Rectal smooth muscle tissue (tissue), 1 donor: ENCODE measurements around the gene HSPA12A.

Experiments used
- H3K27ac ChIP-seq: one replicate; pipeline ENCODE4 v1.7.0; 2013; ENCODE audit warnings: low read depth, low read length, inconsistent platforms
- H3K27me3 ChIP-seq: one replicate; pipeline ENCODE4 v1.7.0; 2013; ENCODE audit warnings: low read length; ENCODE audit not compliant: control insufficient read depth, insufficient read depth
- H3K36me3 ChIP-seq: one replicate; pipeline ENCODE4 v1.7.0; 2013; ENCODE audit warnings: low read length; ENCODE audit not compliant: control insufficient read depth, insufficient read depth
- H3K4me1 ChIP-seq: one replicate; pipeline ENCODE4 v1.7.0; 2013; ENCODE audit warnings: low read length; ENCODE audit not compliant: control insufficient read depth, insufficient read depth
- H3K4me3 ChIP-seq: one replicate; pipeline ENCODE4 v1.7.0; 2013; ENCODE audit warnings: low read length
- H3K9ac ChIP-seq: one replicate; pipeline ENCODE4 v1.7.0; 2013; ENCODE audit warnings: low read length

Gene HSPA12A

GRCh38 chr10:116659049-116659670 is 83.2 kb downstream of the HSPA12A start:
- H3K4me1 ChIP-seq = no peaks in the 10 kb centered on the region
- H3K27me3 ChIP-seq = no peaks in the 10 kb centered on the region
- no peak overlapping the region for H3K27ac ChIP-seq
- H3K9ac ChIP-seq = no peak overlapping the region
- no peaks in the 10 kb centered on the region for H3K36me3 ChIP-seq
- no peak overlapping the region for H3K4me3 ChIP-seq

GRCh38 chr10:116657863-116658551 is 84.4 kb downstream of the HSPA12A start:
- Histone ChIP-seq H3K4me3 (no peak overlapping the region), H3K9ac (no peak overlapping the region), H3K27ac (no peak overlapping the region), H3K36me3 (no peaks in the 10 kb centered on the region), H3K27me3 (no peaks in the 10 kb centered on the region), H3K4me1 (no peaks in the 10 kb centered on the region)

- Histone ChIP-seq H3K27ac (no peak overlapping the region), H3K27me3 (no peaks in the 10 kb centered on the region), H3K4me1 (no peaks in the 10 kb centered on the region), H3K4me3 (no peak overlapping the region), H3K9ac (no peak overlapping the region), H3K36me3 (no peaks in the 10 kb centered on the region)
These were observed 86.3 kb downstream of the HSPA12A start for GRCh38 chr10:116656044-116656443.

- Histone ChIP-seq H3K36me3 (no peaks in the 10 kb centered on the region), H3K9ac (no peak overlapping the region), H3K27me3 (no peaks in the 10 kb centered on the region), H3K27ac (no peak overlapping the region), H3K4me1 (no peaks in the 10 kb centered on the region), H3K4me3 (no peak overlapping the region)
These were observed 86.8 kb downstream of the HSPA12A start for GRCh38 chr10:116655568-116655967.

GRCh38 chr10:116654816-116655215 is 87.5 kb downstream of the HSPA12A start:
- no peak overlapping the region for H3K27ac ChIP-seq

GRCh38 chr10:116653885-116654284 is 88.5 kb downstream of the HSPA12A start:
- H3K4me3 ChIP-seq = no peak overlapping the region

More at GRCh38 chr10:116654816-116655215, 87.5 kb downstream of the HSPA12A start:
- Histone ChIP-seq H3K27me3 (no peaks in the 10 kb centered on the region), H3K36me3 (no peaks in the 10 kb centered on the region), H3K4me1 (no peaks in the 10 kb centered on the region), H3K4me3 (no peak overlapping the region), H3K9ac (no peak overlapping the region)

GRCh38 chr10:116648903-116649302 is 93.5 kb downstream of the HSPA12A start:
- Histone ChIP-seq H3K27me3 (no peaks in the 10 kb centered on the region), H3K4me3 (no peak overlapping the region), H3K36me3 (no peaks in the 10 kb centered on the region), H3K9ac (no peak overlapping the region), H3K4me1 (no peaks in the 10 kb centered on the region), H3K27ac (no peak overlapping the region)

More at GRCh38 chr10:116653885-116654284, 88.5 kb downstream of the HSPA12A start:
- no peaks in the 10 kb centered on the region for H3K36me3 ChIP-seq
- no peak overlapping the region for H3K9ac ChIP-seq
- no peaks in the 10 kb centered on the region for H3K27me3 ChIP-seq
- no peaks in the 10 kb centered on the region for H3K4me1 ChIP-seq
- H3K27ac ChIP-seq = no peak overlapping the region

GRCh38 chr10:116646502-116646901 is 95.9 kb downstream of the HSPA12A start:
- Histone ChIP-seq H3K4me3 (no peak overlapping the region), H3K4me1 (no peaks in the 10 kb centered on the region), H3K27ac (no peak overlapping the region), H3K9ac (no peak overlapping the region), H3K27me3 (no peaks in the 10 kb centered on the region), H3K36me3 (no peaks in the 10 kb centered on the region)

- Histone ChIP-seq H3K9ac (no peak overlapping the region), H3K4me3 (no peak overlapping the region), H3K4me1 (no peaks in the 10 kb centered on the region), H3K36me3 (no peaks in the 10 kb centered on the region), H3K27ac (no peak overlapping the region), H3K27me3 (no peaks in the 10 kb centered on the region)
These were observed 104.5 kb downstream of the HSPA12A start for GRCh38 chr10:116637830-116638229.

GRCh38 chr10:116636976-116637375 is 105.4 kb downstream of the HSPA12A start:
- no peak overlapping the region for H3K4me3 ChIP-seq
- H3K27ac ChIP-seq = no peak overlapping the region
- H3K9ac ChIP-seq = no peak overlapping the region
- H3K36me3 ChIP-seq = no peaks in the 10 kb centered on the region
- no peaks in the 10 kb centered on the region for H3K4me1 ChIP-seq
- no peaks in the 10 kb centered on the region for H3K27me3 ChIP-seq

- no peaks in the 10 kb centered on the region for H3K36me3 ChIP-seq
- no peak overlapping the region for H3K27ac ChIP-seq
- no peaks in the 10 kb centered on the region for H3K27me3 ChIP-seq
- no peak overlapping the region for H3K4me3 ChIP-seq
- H3K4me1 ChIP-seq = no peaks in the 10 kb centered on the region
- H3K9ac ChIP-seq = no peak overlapping the region
These were observed 106.0 kb downstream of the HSPA12A start for GRCh38 chr10:116636385-116636784.

GRCh38 chr10:116634126-116634975 is 108.0 kb downstream of the HSPA12A start:
- no peak overlapping the region for H3K27ac ChIP-seq
- H3K36me3 ChIP-seq = no peaks in the 10 kb centered on the region
- no peaks in the 10 kb centered on the region for H3K27me3 ChIP-seq
- no peak overlapping the region for H3K4me3 ChIP-seq
- H3K4me1 ChIP-seq = no peaks in the 10 kb centered on the region
- no peak overlapping the region for H3K9ac ChIP-seq
